HG03565 (cell line): ENCODE measurements around the gene KCNJ5.
A peak's percentile ranks its signal among the peaks of the same experiment; 100 is the strongest.

Source experiments
- ATAC-seq: cut with Tn5 transposase; IDR thresholded peaks from one replicate; pipeline ENCODE4 v1.9.1; 2021; ENCODE audit warnings: mild to moderate bottlenecking, moderate library complexity; ENCODE audit not compliant: unreplicated experiment

Gene KCNJ5

GRCh38 chr11:128946648-128947047, 55.5 kb downstream of the KCNJ5 start:
- no peak for ATAC-seq

GRCh38 chr11:128947773-128948172, 56.6 kb downstream of the KCNJ5 start:
- ATAC-seq: no peak

- no peak for ATAC-seq
Measured at GRCh38 chr11:128948583-128948982, 57.4 kb downstream of the KCNJ5 start.

- ATAC-seq: no peak
Measured at GRCh38 chr11:128949791-128950454, 58.8 kb downstream of the KCNJ5 start.

- ATAC-seq: no peak
Measured at GRCh38 chr11:128953151-128953550, 62.0 kb downstream of the KCNJ5 start.

- no peak for ATAC-seq
Measured at GRCh38 chr11:128955636-128956035, 64.5 kb downstream of the KCNJ5 start.

- peak; percentile 71 for ATAC-seq
Measured at GRCh38 chr11:128956401-128957201, 65.4 kb downstream of the KCNJ5 start.

GRCh38 chr11:128957202-128957482, 66.0 kb downstream of the KCNJ5 start:
- ATAC-seq: no peak

GRCh38 chr11:128961645-128962044, 70.5 kb downstream of the KCNJ5 start:
- no peak for ATAC-seq

- ATAC-seq: no peak
Measured at GRCh38 chr11:128962896-128963295, 71.7 kb downstream of the KCNJ5 start.

GRCh38 chr11:128963744-128964325, 72.7 kb downstream of the KCNJ5 start:
- ATAC-seq: no peak

- ATAC-seq: no peak
Measured at GRCh38 chr11:128964463-128964930, 73.3 kb downstream of the KCNJ5 start.

- peak; percentile 99 for ATAC-seq
Measured at GRCh38 chr11:128965485-128965884, 74.3 kb downstream of the KCNJ5 start.

GRCh38 chr11:128967578-128967977, 76.4 kb downstream of the KCNJ5 start:
- no peak for ATAC-seq

- no peak for ATAC-seq
Measured at GRCh38 chr11:128968916-128969315, 77.8 kb downstream of the KCNJ5 start.
